GM23338 (cell line): Measurements from ENCODE around the gene ACADVL. TPM values are rescaled to one million over a fixed set of nuclear protein-coding genes. Genes with fewer than 3 reads are reported as not detected.

Experiments
- ATAC-seq: fragments of 200-7000 bp; cut with Tn5 transposase; 3 replicates; pipeline ENCODE4 v1.9.1; 2020
- DNase-seq: peaks from one replicate; pipeline ENCODE4 v3.0.0-alpha.2; 2015; ENCODE audit warnings: low spot score
- H2AFZ ChIP-seq: fragments of 200-600 bp; sonication (generic); 2 replicates; pipeline ENCODE4 v1.8.0; 2016; ENCODE audit warnings: antibody characterized with exemption, mild to moderate bottlenecking, moderate library complexity
- H3F3A ChIP-seq: fragments of 200-600 bp; sonication (generic); replicated peaks from 2 replicates; pipeline ENCODE4 v1.8.0; 2017; ENCODE audit warnings: antibody characterized with exemption, mixed run types, low read depth
- H3K27ac ChIP-seq: fragments of 200-600 bp; sonication (generic); 2 replicates; pipeline ENCODE4 v1.6.1; 2016; ENCODE audit warnings: low read depth
- H3K27me3 ChIP-seq: fragments of 200-600 bp; sonication (generic); 2 replicates; pipeline ENCODE4 v1.8.0; 2016; ENCODE audit warnings: mild to moderate bottlenecking, mixed run types, moderate library complexity; ENCODE audit not compliant: insufficient read depth
- H3K36me3 ChIP-seq: fragments of 200-600 bp; sonication (generic); 2 replicates; pipeline ENCODE4 v1.8.0; 2016; ENCODE audit warnings: mild to moderate bottlenecking; ENCODE audit not compliant: insufficient read depth
- H3K4me1 ChIP-seq: fragments of 200-600 bp; sonication (generic); 2 replicates; pipeline ENCODE4 v1.8.0; 2016; ENCODE audit warnings: mild to moderate bottlenecking, moderate library complexity; ENCODE audit not compliant: insufficient read depth
- H3K4me2 ChIP-seq: fragments of 200-600 bp; sonication (generic); 2 replicates; pipeline ENCODE4 v1.7.1; 2017; ENCODE audit warnings: mixed run types
- H3K4me3 ChIP-seq: fragments of 200-600 bp; sonication (generic); 2 replicates; pipeline ENCODE4 v1.6.1; 2016; ENCODE audit warnings: mixed run types
- H3K79me2 ChIP-seq: fragments of 200-600 bp; sonication (generic); replicated peaks from 2 replicates; pipeline ENCODE4 v1.8.0; 2017; ENCODE audit warnings: mild to moderate bottlenecking; ENCODE audit not compliant: insufficient read depth
- H3K9me2 ChIP-seq: fragments of 200-600 bp; sonication (generic); 2 replicates; pipeline ENCODE4 v1.8.0; 2017; ENCODE audit not compliant: insufficient read depth
- H4K20me1 ChIP-seq: fragments of 200-600 bp; sonication (generic); replicated peaks from 2 replicates; pipeline ENCODE4 v1.8.0; 2017; ENCODE audit warnings: mild to moderate bottlenecking; ENCODE audit not compliant: insufficient read depth
- H3K27ac Mint-ChIP-seq: 2 replicates; pipeline ENCODE4 v1.8.0; 2020; ENCODE audit warnings: inconsistent platforms, mild to moderate bottlenecking, moderate library complexity, mixed read lengths
- H3K27me3 Mint-ChIP-seq: 3 replicates; pipeline ENCODE4 v1.8.0; 2022; ENCODE audit warnings: low read depth, mild to moderate bottlenecking, moderate library complexity, mixed read lengths, inconsistent platforms; ENCODE audit not compliant: insufficient read depth, poor library complexity
- H3K36me3 Mint-ChIP-seq: 3 replicates; pipeline ENCODE4 v1.8.0; 2021; ENCODE audit warnings: low read depth, mild to moderate bottlenecking, inconsistent platforms, moderate library complexity, mixed read lengths
- H3K4me1 Mint-ChIP-seq: 3 replicates; pipeline ENCODE4 v1.8.0; 2020; ENCODE audit warnings: mild to moderate bottlenecking, inconsistent platforms, mixed read lengths
- H3K4me3 Mint-ChIP-seq: 3 replicates; pipeline ENCODE4 v1.8.0; 2021; ENCODE audit warnings: moderate library complexity, mild to moderate bottlenecking, inconsistent platforms, mixed read lengths
- H3K9me3 Mint-ChIP-seq: 3 replicates; pipeline ENCODE4 v1.8.0; 2020; ENCODE audit warnings: moderate library complexity, mild to moderate bottlenecking, inconsistent platforms, mixed read lengths
- CREB1 ChIP-seq: fragments of 250-450 bp; sonication (Bioruptor Pico); IDR thresholded peaks from 2 replicates; pipeline ENCODE4 v1.5.0; 2020; ENCODE audit warnings: low read depth, mild to moderate bottlenecking, moderate library complexity
- EZH2phosphoT487 ChIP-seq: fragments of 200-600 bp; sonication (generic); IDR thresholded peaks from one replicate; pipeline ENCODE4 v1.8.1; 2018; ENCODE audit warnings: antibody characterized with exemption; ENCODE audit not compliant: unreplicated experiment
- JUNB ChIP-seq: IDR thresholded peaks from one replicate; pipeline ENCODE4 v1.6.1; 2016; ENCODE audit warnings: antibody characterized with exemption; ENCODE audit not compliant: unreplicated experiment
- NANOG ChIP-seq: IDR thresholded peaks from 2 replicates; pipeline ENCODE4 v1.6.1; 2016; ENCODE audit warnings: antibody characterized with exemption, borderline replicate concordance
- POLR2AphosphoS5 ChIP-seq: IDR thresholded peaks from 2 replicates; pipeline ENCODE4 v1.6.1; 2016; ENCODE audit warnings: antibody characterized with exemption, low read depth
- ZNF114 ChIP-seq: fragments of 250-450 bp; sonication (Bioruptor Pico); IDR thresholded peaks from 2 replicates; pipeline ENCODE4 v1.5.0; 2020; ENCODE audit warnings: mild to moderate bottlenecking, moderate library complexity
- polyA plus RNA-seq: library from polyadenylated mRNA; unstranded; fragments of >200 nt; fragmentation: Nextera tagmentation; extraction: Ambion mirVana; gene quantifications from 2 replicates; pipeline ENCODE4 v1.2.1, GENCODE V29; 2016
- total RNA-seq: library from RNA; depleted of rRNA; stranded (reverse); fragments of >200 nt; shearing (Covaris generic); gene quantifications from 2 replicates; pipeline ENCODE4 v1.2.3, GENCODE V29; 2014
- TF ChIP-seq, protein P1 (sequence below): IDR thresholded peaks from 2 replicates; pipeline ENCODE4 v1.6.1; 2016; ENCODE audit warnings: antibody characterized with exemption
- TF ChIP-seq, protein P2 (sequence below), 2 experiments: fragments of 200-600 bp in 1 of 2; sonication (generic) in 1 of 2; conservative IDR thresholded peaks; 2 replicates each; pipeline versions ENCODE4 v1.5.1 to v1.6.1; 2016 to 2017; ENCODE audit warnings: antibody characterized with exemption in 2 of 2, low read depth in 2 of 2, mild to moderate bottlenecking in 2 of 2, moderate library complexity in 1 of 2

The ACADVL gene
- total and polyA plus RNA-seq, 2 experiments from 2014 or later: 152 to 156 TPM

DNA sequence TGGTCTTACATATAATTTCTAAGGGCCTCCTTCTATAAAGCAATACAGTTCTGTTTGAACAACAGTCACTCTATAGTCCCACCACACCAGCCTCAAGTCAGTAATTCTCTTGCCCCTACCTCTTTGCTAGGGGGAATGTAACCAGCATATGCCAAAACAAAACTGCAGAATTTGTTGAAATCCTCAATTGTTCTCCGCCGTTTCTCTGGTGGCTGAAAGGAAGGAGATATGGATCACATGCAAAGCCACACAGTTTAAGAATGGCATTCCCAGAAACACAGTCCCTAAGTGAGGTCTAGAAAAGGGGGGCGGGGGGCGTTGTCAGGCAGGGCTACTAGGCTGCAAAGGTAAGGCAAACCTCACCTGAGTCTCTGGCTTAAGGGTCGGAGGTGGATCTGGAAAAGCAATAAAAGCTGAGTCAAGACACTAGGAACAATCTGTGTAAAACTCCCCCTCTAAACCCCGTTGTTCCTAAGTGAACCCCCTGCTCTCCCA lies 17.6 kb downstream of the ACADVL start:
- peak overlapping the region; percentile 82 for H3K4me2 ChIP-seq
- ATAC-seq (no peak), DNase-seq (no peak)
- H3K9me2 ChIP-seq: no peaks in the 10 kb centered on the region
- no peak for TF ChIP-seq JUNB
- no peak for TF ChIP-seq POLR2AphosphoS5
- no peak for TF ChIP-seq EZH2phosphoT487
- TF ChIP-seq CREB1: no peak
- no peak for TF ChIP-seq NANOG
- TF ChIP-seq ZNF114 (CRISPR knock-in tag): no peak
- TF ChIP-seq, protein P1, sequence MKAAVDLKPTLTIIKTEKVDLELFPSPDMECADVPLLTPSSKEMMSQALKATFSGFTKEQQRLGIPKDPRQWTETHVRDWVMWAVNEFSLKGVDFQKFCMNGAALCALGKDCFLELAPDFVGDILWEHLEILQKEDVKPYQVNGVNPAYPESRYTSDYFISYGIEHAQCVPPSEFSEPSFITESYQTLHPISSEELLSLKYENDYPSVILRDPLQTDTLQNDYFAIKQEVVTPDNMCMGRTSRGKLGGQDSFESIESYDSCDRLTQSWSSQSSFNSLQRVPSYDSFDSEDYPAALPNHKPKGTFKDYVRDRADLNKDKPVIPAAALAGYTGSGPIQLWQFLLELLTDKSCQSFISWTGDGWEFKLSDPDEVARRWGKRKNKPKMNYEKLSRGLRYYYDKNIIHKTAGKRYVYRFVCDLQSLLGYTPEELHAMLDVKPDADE: no peak
- TF ChIP-seq, protein P2, sequence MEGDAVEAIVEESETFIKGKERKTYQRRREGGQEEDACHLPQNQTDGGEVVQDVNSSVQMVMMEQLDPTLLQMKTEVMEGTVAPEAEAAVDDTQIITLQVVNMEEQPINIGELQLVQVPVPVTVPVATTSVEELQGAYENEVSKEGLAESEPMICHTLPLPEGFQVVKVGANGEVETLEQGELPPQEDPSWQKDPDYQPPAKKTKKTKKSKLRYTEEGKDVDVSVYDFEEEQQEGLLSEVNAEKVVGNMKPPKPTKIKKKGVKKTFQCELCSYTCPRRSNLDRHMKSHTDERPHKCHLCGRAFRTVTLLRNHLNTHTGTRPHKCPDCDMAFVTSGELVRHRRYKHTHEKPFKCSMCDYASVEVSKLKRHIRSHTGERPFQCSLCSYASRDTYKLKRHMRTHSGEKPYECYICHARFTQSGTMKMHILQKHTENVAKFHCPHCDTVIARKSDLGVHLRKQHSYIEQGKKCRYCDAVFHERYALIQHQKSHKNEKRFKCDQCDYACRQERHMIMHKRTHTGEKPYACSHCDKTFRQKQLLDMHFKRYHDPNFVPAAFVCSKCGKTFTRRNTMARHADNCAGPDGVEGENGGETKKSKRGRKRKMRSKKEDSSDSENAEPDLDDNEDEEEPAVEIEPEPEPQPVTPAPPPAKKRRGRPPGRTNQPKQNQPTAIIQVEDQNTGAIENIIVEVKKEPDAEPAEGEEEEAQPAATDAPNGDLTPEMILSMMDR (conservative IDR thresholded peaks at IDR 0.05; ENCODE audit: low read depth in 2 of 2): no peak
- peaks cover 17% of the 10 kb centered on the region for H3K36me3 ChIP-seq
- peaks cover 40% of the 10 kb centered on the region for H3F3A ChIP-seq
- peak overlapping the region; percentile 45 for H3K27ac Mint-ChIP-seq
- H3K4me3 Mint-ChIP-seq: peak overlapping the region; percentile 87
- H3K9me3 Mint-ChIP-seq: peaks cover 3% of the 10 kb centered on the region
- H3K36me3 Mint-ChIP-seq: peaks cover 50% of the 10 kb centered on the region
- H3K27me3 ChIP-seq: no peaks in the 10 kb centered on the region
- H3K27me3 Mint-ChIP-seq: peaks cover 27% of the 10 kb centered on the region
- peak overlapping the region; percentile 99 for H3K4me3 ChIP-seq
- peaks cover 41% of the 10 kb centered on the region for H3K4me1 Mint-ChIP-seq
- peaks cover 21% of the 10 kb centered on the region for H4K20me1 ChIP-seq
- H3K4me1 ChIP-seq: peaks cover 25% of the 10 kb centered on the region
- H3K79me2 ChIP-seq: peaks cover 62% of the 10 kb centered on the region
- H3K27ac ChIP-seq: peak overlapping the region; percentile 88
- H2AFZ ChIP-seq: no peak overlapping the region

DNA sequence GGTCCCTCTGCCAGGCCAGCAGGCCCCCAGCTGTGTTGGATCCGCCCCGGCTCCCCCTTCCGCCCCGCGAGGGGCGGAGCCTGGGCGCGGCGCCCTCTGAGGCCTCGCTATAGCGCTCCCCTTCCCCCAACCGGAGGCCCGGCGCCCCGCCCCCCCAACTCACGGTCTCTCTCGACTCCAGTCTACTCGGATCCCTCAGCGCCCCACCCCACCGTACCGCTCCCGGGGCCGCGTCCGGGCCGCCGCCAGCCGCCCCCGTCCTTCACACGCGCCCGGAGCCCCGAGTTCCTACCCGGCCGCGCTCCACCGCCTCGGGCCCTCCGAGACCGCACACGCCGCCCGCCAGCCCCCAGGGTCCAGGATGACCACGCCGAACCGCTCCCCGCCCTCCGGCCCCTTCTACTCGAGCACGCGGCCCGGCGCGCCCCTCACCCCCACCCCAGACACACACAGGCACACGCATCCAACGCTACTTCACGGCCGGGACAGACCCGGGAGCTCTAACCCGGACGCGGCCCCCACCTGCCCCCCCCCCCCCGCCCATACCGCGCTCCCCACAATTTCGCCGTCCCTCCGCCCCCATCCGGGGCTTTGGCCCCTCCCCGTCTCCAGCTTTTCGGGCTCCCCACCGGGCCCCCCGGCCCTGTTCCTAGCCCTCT lies 18.2 kb downstream of the ACADVL start:
- peak; percentile 64 for TF ChIP-seq POLR2AphosphoS5
- TF ChIP-seq EZH2phosphoT487: no peak
- peak overlapping the region; percentile 82 for H3K4me2 ChIP-seq
- no peaks in the 10 kb centered on the region for H3K9me2 ChIP-seq
- DNase-seq (peak; percentile 91), ATAC-seq (peak; percentile 21)
- Mint-ChIP-seq H3K9me3 (peaks cover 3% of the 10 kb centered on the region), H3K4me1 (peaks cover 38% of the 10 kb centered on the region), H3K27me3 (peaks cover 30% of the 10 kb centered on the region), H3K36me3 (peaks cover 49% of the 10 kb centered on the region), H3K27ac (peak overlapping the region; percentile 98), H3K4me3 (peak overlapping the region; percentile 87)
- H3K36me3 ChIP-seq: peaks cover 17% of the 10 kb centered on the region
- peak overlapping the region; percentile 88 for H3K27ac ChIP-seq
- H3K4me1 ChIP-seq: peaks cover 20% of the 10 kb centered on the region
- H3K27me3 ChIP-seq: no peaks in the 10 kb centered on the region
- H3K79me2 ChIP-seq: peaks cover 56% of the 10 kb centered on the region
- H4K20me1 ChIP-seq: peaks cover 17% of the 10 kb centered on the region
- H3F3A ChIP-seq: peaks cover 40% of the 10 kb centered on the region
- no peak overlapping the region for H2AFZ ChIP-seq
- H3K4me3 ChIP-seq: peak overlapping the region; percentile 99
